ENCODE data around the gene SLX9. TPM values are rescaled to one million over a fixed set of nuclear protein-coding genes. Genes with fewer than 3 reads are reported as not detected.

Gene SLX9
- total RNA-seq, 2 donors from 2014 or later, result 21.4 to 24.8 TPM

- Histone ChIP-seq H3K4me3 (no peak overlapping the region), H3K4me1 (replicated peaks) (no peaks in the 10 kb centered on the region), H3K27me3 (replicated peaks; ENCODE audit: insufficient read depth) (no peaks in the 10 kb centered on the region), H3K36me3 (no peaks in the 10 kb centered on the region), H3K9me3 (no peaks in the 10 kb centered on the region), H3K27ac (peak overlapping the region in 1 of 2 donors; percentile 13)
- intact Hi-C loops (cut with DNase I), result loop anchor here (5.0 to 10.0 kb wide), 2 partner anchors 73 to 475 kb away; no protein-coding TSS in a partner anchor
- WGBS, result 93% methylated on average over 24 of the region's 26 CpGs
- no peak for DNase-seq (ENCODE audit: low spot score)
- TF ChIP-seq CTCF (IDR thresholded peaks at IDR 0.05) (no peak), POLR2AphosphoS5 (IDR thresholded peaks at IDR 0.05) (no peak), POLR2A (IDR thresholded peaks at IDR 0.05) (no peak)
These were observed 19.7 kb downstream of the SLX9 start for GRCh38 chr21:44959376-44960091.

DNA sequence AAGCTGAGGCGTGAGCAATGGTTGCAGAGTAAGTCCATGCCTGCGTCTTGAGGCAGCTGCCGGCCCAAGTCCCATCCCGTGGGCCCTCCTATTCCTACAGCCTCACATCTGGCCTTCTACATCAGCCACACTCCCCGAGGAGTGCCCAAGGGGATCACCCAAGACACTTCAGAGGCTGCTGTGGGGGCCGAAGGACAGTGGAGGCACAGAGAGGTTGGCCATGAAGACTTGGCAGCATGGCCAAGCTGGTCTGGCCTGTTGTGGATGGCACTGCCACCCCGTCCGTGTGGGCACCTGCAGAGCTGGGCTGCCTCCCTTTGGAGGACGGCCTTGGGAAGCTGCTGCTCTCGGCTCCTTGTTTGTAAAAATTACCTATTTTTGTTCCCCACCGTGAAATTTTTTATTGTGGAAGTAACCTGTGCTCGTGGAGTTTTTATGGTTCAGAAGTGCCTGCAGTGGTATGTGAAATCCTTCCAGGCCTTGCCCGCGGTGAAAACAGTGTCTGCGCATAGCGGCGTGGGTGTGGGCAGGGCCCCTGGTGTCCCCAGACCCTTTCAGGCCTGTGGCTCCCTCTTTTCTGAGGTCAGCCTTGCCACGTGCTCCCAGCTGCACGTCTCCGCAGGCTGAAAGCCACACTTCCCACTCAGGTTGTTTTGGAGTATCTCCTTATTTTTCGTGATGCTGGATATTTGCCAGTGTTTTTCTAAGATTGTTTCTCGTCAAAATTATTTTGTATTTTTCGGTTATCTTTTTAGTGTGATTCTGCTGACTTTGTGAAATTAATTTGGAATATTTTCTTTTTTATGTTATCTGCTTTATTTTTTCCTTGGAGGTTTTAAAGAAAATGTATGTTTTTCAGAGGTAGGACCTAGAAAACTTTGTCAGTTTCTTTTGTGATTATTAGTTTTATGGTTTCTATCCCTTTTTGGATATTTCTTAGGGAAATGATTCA, 20.6 kb downstream of the SLX9 start:
- TF ChIP-seq POLR2AphosphoS5 (IDR thresholded peaks at IDR 0.05) (no peak), POLR2A (IDR thresholded peaks at IDR 0.05) (no peak), CTCF (IDR thresholded peaks at IDR 0.05) (no peak)
- Histone ChIP-seq H3K9me3 (no peaks in the 10 kb centered on the region), H3K4me1 (replicated peaks) (no peaks in the 10 kb centered on the region), H3K27me3 (replicated peaks; ENCODE audit: insufficient read depth) (no peaks in the 10 kb centered on the region), H3K36me3 (no peaks in the 10 kb centered on the region), H3K27ac (no peak overlapping the region), H3K4me3 (no peak overlapping the region)
- 93% methylated on average over 23 of the region's 23 CpGs for WGBS
- intact Hi-C loops (cut with DNase I), result loop anchor here (5.0 kb wide), 1 partner anchor 72 kb away; no protein-coding TSS in a partner anchor
- no peak for DNase-seq (ENCODE audit: low spot score)

DNA sequence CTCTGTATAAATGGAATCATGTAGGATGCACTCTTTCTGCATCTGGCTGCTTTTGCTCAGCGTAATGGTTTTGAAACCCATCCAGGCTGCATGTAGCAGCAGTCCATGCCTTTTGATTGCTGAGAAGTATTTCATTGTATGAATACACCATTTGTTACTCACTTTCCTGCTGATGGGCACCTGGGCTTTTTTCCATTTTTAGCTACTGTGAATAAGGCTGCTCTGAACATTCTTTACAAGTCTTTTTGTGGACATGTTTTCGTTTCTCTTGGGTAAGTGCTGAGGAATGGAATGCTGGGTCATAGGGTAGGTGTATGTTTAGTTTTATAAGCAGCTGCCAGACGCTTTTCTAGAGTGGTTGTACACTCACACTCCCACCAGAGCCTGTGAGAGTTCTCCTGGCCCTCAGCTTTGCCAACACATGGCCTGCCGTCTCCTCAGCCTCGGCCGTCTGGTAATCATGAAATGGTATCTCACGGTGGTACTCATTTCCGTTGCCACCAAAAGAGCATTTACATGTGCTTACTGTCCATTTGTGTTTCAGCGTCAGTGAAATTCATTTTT, 22.7 kb downstream of the SLX9 start:
- WGBS, result 60% methylated on average over 9 of the region's 9 CpGs
- Histone ChIP-seq H3K36me3 (no peaks in the 10 kb centered on the region), H3K9me3 (no peaks in the 10 kb centered on the region), H3K4me3 (no peak overlapping the region), H3K27ac (no peak overlapping the region), H3K27me3 (replicated peaks; ENCODE audit: insufficient read depth) (no peaks in the 10 kb centered on the region), H3K4me1 (replicated peaks) (no peaks in the 10 kb centered on the region)
- TF ChIP-seq POLR2AphosphoS5 (IDR thresholded peaks at IDR 0.05), result peak; percentile 16
- TF ChIP-seq POLR2A (IDR thresholded peaks at IDR 0.05), result no peak
- no peak for DNase-seq (ENCODE audit: low spot score)
- intact Hi-C loops (cut with DNase I), result loop anchor here (2.0 to 5.0 kb wide), 2 partner anchors 70 to 88 kb away; no protein-coding TSS in a partner anchor

DNA sequence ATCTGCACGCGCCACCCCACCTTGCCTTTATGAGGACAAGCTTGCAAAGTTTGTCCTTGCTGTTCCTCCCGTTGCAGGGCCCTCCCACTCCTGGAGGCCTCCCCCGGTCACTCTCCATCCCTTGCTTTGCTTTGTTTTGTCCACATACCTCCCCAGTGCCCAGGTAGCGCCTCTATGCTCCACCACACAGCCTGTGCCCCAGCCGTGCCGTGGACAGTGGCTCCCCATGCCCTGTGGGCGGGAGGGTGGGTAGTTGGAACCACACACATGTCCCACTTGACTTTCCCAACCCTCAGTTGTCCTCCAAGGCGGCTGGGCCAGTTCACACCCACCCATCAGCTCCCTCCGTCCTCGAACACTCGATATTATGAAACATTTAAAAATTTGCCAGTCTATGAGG, 24.6 kb downstream of the SLX9 start:
- Histone ChIP-seq H3K9me3 (no peaks in the 10 kb centered on the region), H3K4me3 (no peak overlapping the region), H3K4me1 (replicated peaks) (no peaks in the 10 kb centered on the region), H3K36me3 (no peaks in the 10 kb centered on the region), H3K27ac (no peak overlapping the region), H3K27me3 (replicated peaks; ENCODE audit: insufficient read depth) (no peaks in the 10 kb centered on the region)
- WGBS, result 97% methylated on average over 12 of the region's 12 CpGs
- no peak for DNase-seq (ENCODE audit: low spot score)
- intact Hi-C loops (cut with DNase I), result loop anchor here (5.0 kb wide), 1 partner anchor 68 kb away; no protein-coding TSS in a partner anchor
- TF ChIP-seq POLR2AphosphoS5 (IDR thresholded peaks at IDR 0.05), result no peak
- TF ChIP-seq POLR2A (IDR thresholded peaks at IDR 0.05), result no peak
- TF ChIP-seq CTCF (IDR thresholded peaks at IDR 0.05), result no peak
